ENCODE data around the gene VIT. TPM values are rescaled to one million over a fixed set of nuclear protein-coding genes. Genes with fewer than 3 reads are reported as not detected.
"Not testable (repeated sequence)": the region's sequence is repeated elsewhere in the genome, so short reads cannot be mapped to it uniquely, and the experiment has no call there.

The VIT gene
- total RNA-seq, 2 donors from 2014 or later: 16.2 to 36.2 TPM

DNA sequence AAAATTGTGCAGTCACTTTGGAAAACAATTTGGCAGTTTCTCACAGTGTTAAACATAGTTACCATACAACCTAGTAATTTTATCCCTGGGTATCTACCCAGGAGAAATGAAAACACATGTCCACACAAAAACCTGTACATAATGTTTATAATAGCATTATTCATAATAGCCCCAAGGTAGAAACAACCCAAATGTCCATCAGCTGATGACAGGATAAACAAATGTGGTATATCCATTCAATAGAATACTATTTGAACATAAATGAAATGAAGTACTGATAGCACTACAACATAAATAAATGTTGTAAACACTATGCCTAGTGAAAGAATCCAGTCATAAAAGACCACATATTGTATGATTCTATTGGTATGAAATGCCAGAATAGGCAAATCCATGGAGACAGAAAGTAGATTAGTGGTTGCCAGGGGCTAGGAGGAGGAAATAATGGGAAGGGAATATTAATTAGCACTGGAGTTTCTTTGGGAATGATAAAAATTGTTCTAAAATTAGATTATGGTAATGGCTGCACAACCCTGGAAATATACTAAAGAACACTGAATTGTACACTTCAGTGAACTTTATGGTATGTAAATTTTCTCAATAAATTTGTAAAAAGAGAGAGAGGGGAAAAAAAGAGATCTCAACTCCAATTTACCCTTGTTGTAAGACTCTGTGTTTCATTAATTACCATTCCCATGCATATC lies 20.8 kb upstream of the VIT start:
- no peak for DNase-seq (ENCODE audit: low spot score)
- intact Hi-C loops (cut with DNase I): no loop called here

DNA sequence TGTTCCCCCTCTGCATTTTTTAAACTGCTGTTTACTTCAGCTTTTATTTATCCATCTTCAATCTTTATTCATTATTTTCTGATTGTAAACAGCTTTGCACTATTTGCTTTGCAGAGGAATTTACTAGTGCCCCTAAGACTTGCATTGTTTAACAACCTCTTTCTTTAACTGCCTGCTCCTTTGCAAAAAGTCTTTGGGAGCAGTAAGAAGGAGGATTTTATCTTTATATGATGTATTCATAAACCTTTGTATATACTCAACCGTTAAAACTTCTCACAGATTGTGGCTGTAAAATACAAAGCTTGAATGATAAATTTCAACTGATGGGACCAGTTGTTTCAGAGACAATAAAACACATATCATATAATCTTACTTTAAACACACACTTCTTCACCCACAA lies 20.1 kb upstream of the VIT start:
- no peak for DNase-seq (ENCODE audit: low spot score)
- intact Hi-C loops (cut with DNase I): no loop called here

DNA sequence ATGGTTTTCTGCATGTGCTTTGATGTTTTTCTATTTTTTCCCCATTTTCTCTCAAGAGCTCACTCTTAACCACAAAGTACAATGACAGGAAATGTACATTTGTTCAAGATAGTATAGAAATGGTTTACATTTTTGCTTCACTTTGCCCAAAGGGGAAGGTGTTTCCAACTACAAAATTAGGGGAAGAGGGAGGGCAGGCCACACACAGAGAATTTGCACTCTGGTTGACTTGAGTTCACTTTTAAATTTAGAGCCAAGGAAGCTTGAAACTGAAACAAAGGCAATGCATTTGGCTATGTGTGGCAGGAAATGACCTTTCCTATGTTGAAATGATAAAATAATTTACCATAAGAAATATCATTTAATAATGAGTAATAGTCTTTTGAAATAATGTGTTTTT lies 19.1 kb upstream of the VIT start:
- DNase-seq (ENCODE audit: low spot score): no peak
- intact Hi-C loops (cut with DNase I): no loop called here

- DNase-seq (ENCODE audit: low spot score): no peak
- intact Hi-C loops (cut with DNase I): no loop called here
Observed at GRCh38 chr2:36677996-36678605, 18.4 kb upstream of the VIT start.

DNA sequence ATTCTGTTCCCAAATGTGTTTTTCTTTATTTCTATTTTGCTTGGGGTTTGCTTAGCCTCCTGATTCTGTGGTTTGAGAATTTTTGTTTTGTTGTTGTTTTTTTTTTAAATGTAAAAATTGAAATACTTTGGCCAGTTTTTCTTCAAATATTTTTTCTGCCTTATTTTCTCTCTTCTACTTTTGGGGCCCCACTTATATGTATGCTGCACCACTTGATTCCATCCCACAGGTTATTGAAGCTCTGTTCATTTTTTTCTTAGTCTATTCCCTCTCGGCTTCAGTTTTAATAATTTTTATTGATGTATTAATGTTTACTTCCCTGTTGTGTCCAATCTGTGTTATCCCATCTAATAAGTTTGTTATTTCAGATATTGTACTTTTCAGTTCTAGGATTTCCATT lies 17.7 kb upstream of the VIT start:
- no peak for DNase-seq (ENCODE audit: low spot score)
- intact Hi-C loops (cut with DNase I): no loop called here

DNA sequence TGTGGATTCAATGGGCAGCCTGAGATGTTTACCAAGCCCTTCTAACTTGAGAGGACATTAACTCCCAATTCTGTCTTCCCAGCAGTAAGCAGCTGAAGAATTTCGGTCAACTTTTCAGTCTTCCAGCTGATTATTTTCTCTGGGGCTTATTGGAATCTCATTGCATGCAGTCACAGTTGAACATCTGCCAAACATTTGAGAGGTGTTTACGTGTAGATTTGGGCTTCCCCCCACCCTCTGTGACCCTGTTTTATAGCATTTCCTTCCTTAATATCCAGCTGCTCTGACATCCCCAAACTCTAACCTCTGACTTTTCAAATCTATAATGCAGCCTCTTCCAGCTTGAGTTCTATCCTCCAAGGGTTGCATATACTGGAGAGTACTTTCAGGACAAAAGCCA lies 16.5 kb upstream of the VIT start:
- intact Hi-C loops (cut with DNase I): no loop called here
- no peak for DNase-seq (ENCODE audit: low spot score)

DNA sequence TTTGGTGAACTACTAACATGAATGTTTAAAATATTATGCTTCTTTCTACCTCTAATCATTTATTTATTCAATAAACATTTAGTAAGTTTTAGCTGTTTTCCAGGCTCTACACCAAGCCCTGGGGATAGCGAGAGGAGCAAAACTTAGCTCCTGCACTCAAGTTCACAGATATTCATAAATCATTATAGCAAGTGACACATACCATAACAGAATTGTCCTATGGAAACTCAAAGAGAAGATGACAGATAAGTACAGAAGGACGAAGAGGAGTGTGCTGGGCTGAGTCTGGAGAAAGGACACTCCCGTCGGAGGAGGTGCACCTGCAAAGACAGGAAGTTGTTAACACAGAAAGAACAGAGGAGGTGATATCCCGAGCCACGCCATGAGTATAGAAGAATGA lies 13.9 kb upstream of the VIT start:
- intact Hi-C loops (cut with DNase I): no loop called here
- DNase-seq (ENCODE audit: low spot score): no peak

DNA sequence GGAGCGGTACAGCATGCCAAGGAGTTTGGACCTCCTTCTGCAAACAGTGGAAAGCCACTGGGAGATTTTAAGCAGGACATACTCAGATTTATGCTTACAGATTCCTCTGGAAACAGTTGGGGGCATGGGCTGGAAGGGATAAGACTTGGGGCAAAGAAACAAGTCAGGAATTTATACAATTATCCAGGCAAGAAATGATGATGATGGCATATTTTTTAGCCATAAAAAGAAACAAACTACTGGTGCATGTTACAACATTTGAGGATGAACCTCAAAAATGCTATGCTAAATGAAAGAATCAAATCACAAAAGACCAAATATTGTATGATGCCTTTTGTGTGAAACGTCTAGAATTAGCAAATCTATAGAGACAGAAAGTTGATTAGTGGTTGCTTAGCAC lies 13.5 kb upstream of the VIT start:
- intact Hi-C loops (cut with DNase I): no loop called here

GRCh38 chr2:36688291-36688690 lies 8.2 kb upstream of the VIT start:
- intact Hi-C loops (cut with DNase I); DNase-seq (ENCODE audit: low spot score): not testable (repeated sequence)

More for the DNA sequence above, 13.5 kb upstream of the VIT start:
- DNase-seq (ENCODE audit: low spot score): no peak

- intact Hi-C loops (cut with DNase I): not testable (repeated sequence)
Observed at GRCh38 chr2:36689013-36689412, 7.5 kb upstream of the VIT start.

DNA sequence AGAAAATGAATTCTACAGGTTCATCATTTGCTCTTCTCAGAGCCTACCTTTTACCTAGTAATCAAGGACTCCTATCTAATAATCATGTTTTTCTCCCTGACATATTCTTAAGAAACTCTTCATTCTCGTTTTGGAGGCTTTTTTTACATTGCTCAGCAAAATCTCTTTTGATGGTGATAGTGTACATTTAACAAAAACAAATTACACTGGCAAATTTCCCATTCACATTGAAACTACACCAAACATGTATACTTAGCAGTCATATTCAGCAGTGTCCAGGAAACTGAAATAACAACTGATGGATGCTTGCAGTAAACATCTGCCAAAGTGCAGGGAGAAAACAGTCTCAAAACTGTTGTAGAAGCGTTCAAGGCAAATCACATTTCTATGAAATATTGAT lies 4.4 kb upstream of the VIT start:
- intact Hi-C loops (cut with DNase I): no loop called here
- no peak for DNase-seq (ENCODE audit: low spot score)

More at GRCh38 chr2:36689013-36689412, 7.5 kb upstream of the VIT start:
- not testable (repeated sequence) for DNase-seq (ENCODE audit: low spot score)

DNA sequence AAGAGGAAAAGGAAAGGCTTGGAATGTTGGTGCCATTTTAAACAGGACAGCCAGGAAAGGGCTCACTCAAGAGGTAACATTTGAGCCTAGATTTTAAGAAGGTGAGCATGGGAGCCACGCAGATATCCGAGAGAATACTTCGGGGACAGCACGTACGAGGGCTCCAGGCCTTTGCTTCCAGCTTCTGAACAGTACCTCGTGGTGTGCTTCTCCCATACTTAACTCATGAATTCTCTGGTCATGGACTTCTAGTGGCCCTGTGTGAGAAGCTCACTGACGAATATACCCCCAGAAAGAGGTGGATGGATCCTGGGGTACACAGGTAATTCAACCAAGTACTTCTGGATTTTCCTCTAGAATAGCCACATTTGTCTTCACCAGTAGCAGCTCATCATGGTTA lies 2.7 kb upstream of the VIT start:
- intact Hi-C loops (cut with DNase I): no loop called here
- DNase-seq (ENCODE audit: low spot score): no peak

DNA sequence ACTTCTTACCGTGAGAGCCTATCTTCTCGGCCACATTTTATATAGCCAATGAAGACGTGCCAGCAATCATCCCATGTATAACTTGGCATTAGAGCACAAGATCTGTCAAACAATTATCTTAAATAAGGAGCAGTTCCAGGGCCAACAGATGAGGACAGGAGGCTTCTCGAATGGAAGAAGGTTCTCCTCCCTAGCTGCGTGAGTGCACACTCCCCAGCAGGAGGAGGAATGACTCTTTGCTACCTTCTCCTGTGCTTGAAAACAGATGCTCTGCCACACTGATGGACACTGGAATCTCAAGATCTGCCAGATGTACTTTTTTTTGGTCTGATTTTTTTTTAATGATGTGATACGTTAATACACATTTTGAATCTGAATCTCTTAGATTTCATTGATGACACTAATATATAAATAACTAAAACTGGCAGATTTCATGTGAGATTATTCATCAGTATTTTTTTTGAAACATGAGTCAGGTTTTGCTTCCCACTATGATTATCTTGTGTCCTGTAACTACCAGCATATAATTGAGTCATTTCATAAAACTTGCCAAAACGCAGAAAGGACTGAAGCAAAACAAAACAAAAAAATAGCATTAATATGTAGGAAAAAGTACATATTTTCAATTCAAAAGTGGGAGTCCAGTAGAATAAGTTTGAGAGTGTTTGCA lies 626 bp upstream of the VIT start:
- no peak for DNase-seq (ENCODE audit: low spot score)
- intact Hi-C loops (cut with DNase I): loop anchor here in 1 of 2 donors (5.0 kb wide), 1 partner anchor 86 kb away; no protein-coding TSS in a partner anchor

DNA sequence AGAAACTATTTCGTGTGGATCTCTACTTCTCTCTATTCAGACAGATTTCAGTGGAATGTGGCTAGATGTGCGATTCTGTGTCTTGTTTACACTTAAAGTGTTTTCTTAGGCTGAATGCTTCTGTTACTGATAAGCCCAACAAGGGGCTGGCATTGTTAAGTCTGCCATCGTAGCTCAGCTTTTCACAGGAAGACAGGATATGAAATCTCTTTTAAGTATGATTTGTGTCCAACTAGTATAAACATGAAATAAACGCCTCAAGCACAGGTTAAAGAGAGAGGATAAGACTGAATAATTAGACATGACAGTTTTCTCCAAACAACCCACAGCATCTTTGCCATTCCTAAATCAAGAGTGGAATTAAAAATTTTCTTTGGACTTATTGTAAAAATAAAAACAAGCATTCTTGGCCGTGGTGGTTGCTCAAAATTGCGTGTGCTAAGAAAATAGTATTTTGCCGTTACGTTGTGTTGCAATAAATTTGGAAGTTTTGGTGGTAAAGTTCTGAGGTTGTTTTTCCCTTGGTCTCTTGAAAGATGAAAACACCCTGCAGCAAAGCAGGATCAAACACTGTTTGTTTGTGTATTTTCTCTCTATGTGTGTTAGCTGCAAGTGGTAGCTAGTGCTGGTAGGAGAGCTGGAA lies 1.0 kb downstream of the VIT start:
- intact Hi-C loops (cut with DNase I): loop anchor here in 1 of 2 donors (5.0 kb wide), 1 partner anchor 85 kb away; no protein-coding TSS in a partner anchor
- DNase-seq (ENCODE audit: low spot score): no peak

DNA sequence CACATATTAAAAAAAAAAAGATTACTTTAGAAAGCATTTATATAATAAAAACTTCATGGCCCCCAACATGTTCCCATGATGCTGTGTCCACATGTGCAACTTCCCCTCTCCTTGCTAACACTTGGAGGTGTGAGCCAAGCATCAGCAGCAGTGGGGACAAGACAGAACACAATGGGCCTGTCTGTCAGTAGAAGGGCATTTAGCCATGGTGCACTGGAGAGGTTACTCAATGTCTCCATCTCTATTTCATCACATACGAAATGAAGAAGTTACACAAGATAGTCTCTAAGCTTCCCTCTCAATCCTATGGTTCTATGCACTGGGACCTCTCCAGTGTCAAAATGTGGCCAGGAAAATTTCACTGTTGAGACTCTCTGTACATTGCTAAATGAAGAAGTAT lies 2.5 kb downstream of the VIT start:
- DNase-seq (ENCODE audit: low spot score): no peak
- intact Hi-C loops (cut with DNase I): loop anchor here in 1 of 2 donors (5.0 kb wide), 1 partner anchor 83 kb away; no protein-coding TSS in a partner anchor

DNA sequence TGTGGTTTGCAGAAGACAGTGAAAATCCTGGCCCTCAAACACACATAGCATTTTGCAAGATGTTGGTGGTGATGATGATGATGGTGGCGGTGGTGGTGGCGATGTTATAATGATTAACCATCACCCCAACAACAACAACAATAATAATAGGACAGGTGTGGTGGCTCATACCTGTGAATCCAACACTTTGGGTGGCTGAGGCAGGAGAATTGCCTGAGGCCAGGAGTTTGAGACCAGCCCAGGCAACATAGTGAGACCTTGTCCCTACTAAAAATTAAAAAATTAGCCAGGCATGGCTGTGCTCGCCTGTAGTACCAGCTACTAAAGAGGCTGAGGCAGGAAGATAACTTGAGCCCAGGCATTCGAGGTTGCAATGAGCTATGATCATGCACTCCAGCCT lies 3.8 kb downstream of the VIT start:
- intact Hi-C loops (cut with DNase I): no loop called here

DNA sequence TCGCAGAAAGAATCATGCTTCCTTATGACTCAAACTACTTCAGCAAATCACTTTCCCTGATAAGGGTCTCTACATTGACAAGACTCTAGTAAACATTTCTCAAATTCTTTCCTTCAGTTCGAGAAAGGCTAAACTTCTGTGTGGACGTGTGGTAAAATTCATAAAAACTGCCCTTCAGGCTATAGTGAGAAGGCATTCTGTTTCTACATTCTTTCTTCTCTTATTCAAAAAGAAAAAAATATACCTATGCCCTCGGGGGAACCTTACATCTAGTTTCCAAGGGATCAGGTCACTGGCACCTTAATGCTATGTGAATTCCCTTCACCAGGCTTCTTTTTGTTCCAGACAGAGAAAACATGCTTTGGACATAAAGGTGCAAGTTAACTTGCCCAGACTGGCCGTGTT lies 4.9 kb downstream of the VIT start:
- intact Hi-C loops (cut with DNase I): no loop called here
- no peak for DNase-seq (ENCODE audit: low spot score)

More for the DNA sequence above, 3.8 kb downstream of the VIT start:
- no peak for DNase-seq (ENCODE audit: low spot score)

DNA sequence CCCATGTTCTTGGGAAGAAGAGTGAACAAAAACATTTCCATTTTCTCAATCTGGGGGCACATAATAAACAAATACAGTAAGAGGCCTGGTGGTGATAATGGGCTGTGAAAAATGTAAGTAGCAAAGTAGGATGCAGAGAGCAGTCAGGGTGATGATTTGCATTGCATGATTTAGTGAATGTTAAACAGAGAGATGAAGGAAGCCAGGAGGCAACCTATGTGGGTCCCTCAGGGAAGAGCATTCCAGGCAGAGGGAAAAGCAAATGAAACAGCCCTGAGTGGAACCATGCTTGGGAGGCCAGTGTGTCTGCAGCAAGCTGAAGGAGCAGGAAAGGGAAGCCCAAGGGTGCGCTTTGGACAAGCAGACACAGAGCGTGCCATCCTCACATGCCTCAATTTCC lies 5.4 kb downstream of the VIT start:
- intact Hi-C loops (cut with DNase I): no loop called here
- no peak for DNase-seq (ENCODE audit: low spot score)

DNA sequence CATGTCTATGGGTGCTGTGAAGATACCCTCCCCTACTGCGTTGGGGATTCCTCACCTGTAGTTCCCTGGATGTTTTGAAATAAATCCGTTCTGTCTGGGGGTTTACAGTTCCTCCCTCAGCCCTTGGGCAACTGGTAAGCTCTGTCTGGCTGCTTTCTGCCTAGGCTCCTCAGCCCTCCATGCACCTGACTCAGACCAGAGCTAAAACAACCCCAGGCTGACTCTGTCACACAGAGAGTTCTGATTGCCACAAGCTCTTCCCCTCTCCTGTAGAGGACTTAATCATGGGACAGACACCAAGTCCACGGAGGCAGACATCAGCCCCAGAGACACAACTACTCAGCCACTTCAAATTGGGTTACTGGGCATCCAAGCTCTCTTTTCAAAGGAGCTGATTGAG lies 6.3 kb downstream of the VIT start:
- no peak for DNase-seq (ENCODE audit: low spot score)
- intact Hi-C loops (cut with DNase I): no loop called here
